Measurements from ENCODE around the gene RUNX2.

- no peak for TF ChIP-seq CTCF (IDR thresholded peaks at IDR 0.05)
- TF ChIP-seq EZH2 (IDR thresholded peaks at IDR 0.05; ENCODE audit: borderline replicate concordance, insufficient read depth, low read depth, low read length, poor library complexity, severe bottlenecking), result no peak
Measured at GRCh38 chr6:45568626-45569025, 240.5 kb downstream of the RUNX2 start.
